Caco-2 (cell line): ENCODE results near the gene RNF207. TPM values are rescaled to one million over a fixed set of nuclear protein-coding genes. Genes with fewer than 3 reads are reported as not detected.

ENCODE experiments used
- BruUV-seq: library from RNA; stranded (reverse); fragments of 400-500 nt; replicated peaks from 2 replicates; lab custom pipeline; 2021; lab: Mats Ljungman, UMichigan
- CTCF ChIA-PET: fragments of 300-600 bp; sonication (Branson Sonifier 250); formaldehyde crosslinking; loops from one replicate; lab custom pipeline; 2022; ENCODE audit warnings: antibody characterized with exemption; lab: Charles Lee
- POLR2A ChIA-PET: fragments of 300-600 bp; sonication (Branson Sonifier 250); formaldehyde crosslinking; loops from one replicate; lab custom pipeline; 2022; ENCODE audit warnings: antibody characterized with exemption; lab: Charles Lee
- DNase-seq, 2 experiments: peaks; one replicate each; pipeline versions ENCODE4 v3.0.0 to v3.0.0-alpha.2; 2020 to 2022
- H3K27me3 ChIP-seq: replicated peaks from 2 replicates; pipeline ENCODE4 v1.6.0; 2011; ENCODE audit warnings: low read length; ENCODE audit not compliant: control insufficient read depth, insufficient read depth
- H3K36me3 ChIP-seq: 2 replicates; pipeline ENCODE4 v1.5.1; 2011; ENCODE audit warnings: low read length; ENCODE audit not compliant: control insufficient read depth, insufficient read depth
- H3K4me1 ChIP-seq: fragments of 250-450 bp; sonication (Bioruptor Pico); 2 replicates; pipeline ENCODE4 v1.5.1; 2020; ENCODE audit warnings: mild to moderate bottlenecking
- H3K4me3 ChIP-seq: 2 replicates; pipeline ENCODE4 v1.5.1; 2011; ENCODE audit warnings: low read depth, mild to moderate bottlenecking, control low read depth, low read length
- H3K9me3 ChIP-seq: fragments of 250-450 bp; sonication (Bioruptor Pico); 2 replicates; pipeline ENCODE4 v1.5.1; 2020; ENCODE audit warnings: mild to moderate bottlenecking, moderate library complexity
- H3K27ac Mint-ChIP-seq: one replicate; pipeline ENCODE4 v1.8.0; 2022; ENCODE audit warnings: mixed read lengths; ENCODE audit not compliant: unreplicated experiment
- H3K27me3 Mint-ChIP-seq: one replicate; pipeline ENCODE4 v1.8.0; 2022; ENCODE audit warnings: mixed read lengths; ENCODE audit not compliant: insufficient read depth, unreplicated experiment
- H3K36me3 Mint-ChIP-seq: one replicate; pipeline ENCODE4 v1.8.0; 2022; ENCODE audit warnings: mild to moderate bottlenecking, mixed read lengths; ENCODE audit not compliant: insufficient read depth, unreplicated experiment
- H3K4me1 Mint-ChIP-seq: one replicate; pipeline ENCODE4 v1.8.0; 2022; ENCODE audit warnings: low read depth, mixed read lengths; ENCODE audit not compliant: unreplicated experiment
- H3K4me3 Mint-ChIP-seq: one replicate; pipeline ENCODE4 v1.8.0; 2022; ENCODE audit warnings: mild to moderate bottlenecking, moderate library complexity, mixed read lengths; ENCODE audit not compliant: unreplicated experiment
- H3K9me3 Mint-ChIP-seq: one replicate; pipeline ENCODE4 v1.8.0; 2022; ENCODE audit warnings: mixed read lengths; ENCODE audit not compliant: unreplicated experiment
- intact Hi-C: fragments of 100-400 bp; cut with micrococcal nuclease; formaldehyde crosslinking; loops from one replicate; pipeline ENCODE4 v1.10.0; 2022; ENCODE audit not compliant: unreplicated experiment
- total RNA-seq: library from RNA; stranded (reverse); gene quantifications from 2 replicates; pipeline ENCODE4 v1.2.3, GENCODE V29; 2022
- TF ChIP-seq, protein P1 (sequence below), 2 experiments: fragments of 200-600 bp in 1 of 2; IDR thresholded peaks; 1 replicate in 1 of 2; 2 replicates in 1 of 2; pipeline versions ENCODE4 v1.5.1 to v1.8.0; 2011 to 2022; ENCODE audit warnings: antibody characterized with exemption in 1 of 2, control low read depth in 1 of 2, inconsistent platforms in 1 of 2, low read depth in 1 of 2, low read length in 1 of 2, mild to moderate bottlenecking in 1 of 2, moderate library complexity in 1 of 2; ENCODE audit not compliant: insufficient read depth in 1 of 2, severe bottlenecking in 1 of 2, unreplicated experiment in 1 of 2

Gene RNF207
- total RNA-seq, 1 experiment from 2014 or later, result 27.4 TPM

DNA sequence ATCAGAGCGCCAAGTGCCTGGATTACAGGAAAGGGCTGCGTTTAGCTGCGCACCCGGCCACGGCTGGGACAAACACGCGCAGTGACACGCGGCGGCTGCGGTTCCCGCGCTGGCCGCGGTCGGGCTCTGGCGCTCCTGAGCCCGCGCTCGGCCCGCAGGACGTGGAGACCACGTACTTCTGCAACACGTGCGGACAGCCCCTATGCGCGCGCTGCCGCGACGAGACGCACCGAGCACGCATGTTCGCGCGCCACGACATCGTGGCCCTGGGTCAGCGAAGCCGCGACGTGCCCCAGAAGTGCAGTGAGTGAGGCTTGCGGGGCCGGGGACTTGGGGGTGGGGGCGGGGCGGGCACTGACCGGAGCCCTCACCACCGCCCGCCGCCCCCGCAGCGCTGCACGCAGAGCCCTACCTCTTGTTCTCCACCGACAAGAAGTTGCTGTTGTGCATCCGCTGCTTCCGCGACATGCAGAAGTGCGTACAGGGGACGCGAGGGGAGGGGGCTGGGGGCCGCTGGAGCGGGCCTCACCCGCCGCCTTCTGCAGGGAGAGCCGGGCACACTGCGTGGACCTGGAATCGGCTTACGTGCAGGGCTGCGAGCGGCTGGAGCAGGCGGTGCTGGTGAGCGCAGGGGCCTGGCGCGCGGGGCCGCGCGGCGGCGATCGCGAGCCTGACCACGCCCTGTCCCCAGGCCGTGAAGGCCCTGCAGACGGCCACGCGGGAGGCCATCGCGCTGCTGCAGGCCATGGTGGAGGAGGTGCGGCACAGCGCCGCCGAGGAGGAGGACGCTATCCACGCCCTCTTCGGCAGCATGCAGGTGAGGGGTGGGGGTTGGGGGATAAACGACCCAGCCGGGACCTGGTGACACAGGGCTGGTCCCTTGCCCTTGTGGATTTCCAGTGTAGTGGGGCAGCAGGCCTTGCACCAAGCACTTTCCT is 3.1 kb downstream of the RNF207 start:
- H3K4me3 ChIP-seq, result no peak overlapping the region
- TF ChIP-seq, protein P1, sequence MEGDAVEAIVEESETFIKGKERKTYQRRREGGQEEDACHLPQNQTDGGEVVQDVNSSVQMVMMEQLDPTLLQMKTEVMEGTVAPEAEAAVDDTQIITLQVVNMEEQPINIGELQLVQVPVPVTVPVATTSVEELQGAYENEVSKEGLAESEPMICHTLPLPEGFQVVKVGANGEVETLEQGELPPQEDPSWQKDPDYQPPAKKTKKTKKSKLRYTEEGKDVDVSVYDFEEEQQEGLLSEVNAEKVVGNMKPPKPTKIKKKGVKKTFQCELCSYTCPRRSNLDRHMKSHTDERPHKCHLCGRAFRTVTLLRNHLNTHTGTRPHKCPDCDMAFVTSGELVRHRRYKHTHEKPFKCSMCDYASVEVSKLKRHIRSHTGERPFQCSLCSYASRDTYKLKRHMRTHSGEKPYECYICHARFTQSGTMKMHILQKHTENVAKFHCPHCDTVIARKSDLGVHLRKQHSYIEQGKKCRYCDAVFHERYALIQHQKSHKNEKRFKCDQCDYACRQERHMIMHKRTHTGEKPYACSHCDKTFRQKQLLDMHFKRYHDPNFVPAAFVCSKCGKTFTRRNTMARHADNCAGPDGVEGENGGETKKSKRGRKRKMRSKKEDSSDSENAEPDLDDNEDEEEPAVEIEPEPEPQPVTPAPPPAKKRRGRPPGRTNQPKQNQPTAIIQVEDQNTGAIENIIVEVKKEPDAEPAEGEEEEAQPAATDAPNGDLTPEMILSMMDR (IDR thresholded peaks at IDR 0.05; ENCODE audit: insufficient read depth in 1 of 2, low read depth in 1 of 2, low read length in 1 of 2, severe bottlenecking in 1 of 2, unreplicated experiment in 1 of 2), result no peak
- no peaks in the 10 kb centered on the region for H3K27me3 ChIP-seq
- no peak for DNase-seq
- H3K36me3 ChIP-seq, result no peaks in the 10 kb centered on the region
- H3K9me3 Mint-ChIP-seq, result no peaks in the 10 kb centered on the region
- no peak overlapping the region for H3K4me3 Mint-ChIP-seq
- H3K9me3 ChIP-seq, result no peaks in the 10 kb centered on the region
- H3K4me1 ChIP-seq, result no peaks in the 10 kb centered on the region; the same call in 1 of the 2 replicates
- intact Hi-C loops, result no loop called here
- BruUV-seq, result no TSS peak
- H3K4me1 Mint-ChIP-seq, result no peaks in the 10 kb centered on the region
- no peak overlapping the region for H3K27ac Mint-ChIP-seq
- POLR2A ChIA-PET, result no interaction called here
- H3K27me3 Mint-ChIP-seq, result no peaks in the 10 kb centered on the region
- CTCF ChIA-PET, result no interaction called here
- peaks cover 6% of the 10 kb centered on the region for H3K36me3 Mint-ChIP-seq

DNA sequence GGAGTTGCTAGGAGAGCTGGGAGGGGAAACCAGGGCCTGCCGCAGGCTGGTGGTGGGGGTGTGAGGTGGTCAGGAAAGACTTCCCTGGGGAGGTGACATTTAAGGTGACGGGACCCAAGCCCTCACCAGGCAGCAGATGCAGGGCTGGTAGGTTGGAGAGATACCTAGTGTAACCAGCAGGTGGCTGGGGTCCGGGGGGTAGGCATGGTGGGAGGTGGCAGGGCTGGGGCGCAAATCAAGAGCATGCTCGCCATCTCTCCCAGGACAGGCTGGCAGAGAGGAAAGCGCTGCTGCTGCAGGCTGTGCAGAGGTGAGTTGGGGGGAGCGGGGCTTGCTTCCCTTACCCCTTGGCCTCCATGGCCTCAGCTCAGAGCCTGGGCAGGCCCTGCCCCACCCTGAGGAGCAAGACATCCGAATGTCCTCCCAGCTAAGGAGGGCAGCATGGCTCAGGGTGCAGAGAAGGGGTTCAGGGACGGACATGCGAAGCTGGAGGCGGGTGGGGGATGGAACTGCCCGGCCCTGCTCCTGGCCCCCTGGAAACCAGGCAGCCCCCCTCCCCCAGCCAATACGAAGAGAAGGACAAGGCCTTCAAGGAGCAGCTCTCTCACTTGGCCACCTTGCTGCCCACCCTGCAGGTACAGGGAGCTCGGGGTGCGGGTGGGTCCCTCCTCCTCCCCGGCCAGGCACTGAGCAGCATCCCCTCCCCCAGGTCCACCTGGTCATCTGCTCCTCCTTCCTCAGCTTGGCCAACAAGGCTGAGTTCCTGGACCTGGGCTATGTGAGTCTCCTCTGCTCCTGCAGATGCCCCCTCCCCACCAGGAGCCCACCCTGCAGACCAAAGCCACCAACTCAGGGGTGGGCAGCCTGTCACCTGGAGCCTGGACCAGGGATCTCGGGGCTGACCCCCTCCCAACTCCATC is 4.0 kb downstream of the RNF207 start:
- Histone ChIP-seq H3K27me3 (no peaks in the 10 kb centered on the region), H3K4me1 (no peaks in the 10 kb centered on the region; the same call in 1 of the 2 replicates), H3K9me3 (no peaks in the 10 kb centered on the region), H3K36me3 (no peaks in the 10 kb centered on the region), H3K4me3 (no peak overlapping the region)
- no peak overlapping the region for H3K4me3 Mint-ChIP-seq
- no peak for DNase-seq
- intact Hi-C loops, result no loop called here
- ChIA-PET POLR2A (no interaction called here), CTCF (no interaction called here)
- no peaks in the 10 kb centered on the region for H3K4me1 Mint-ChIP-seq
- BruUV-seq, result no TSS peak
- TF ChIP-seq, protein P1 (IDR thresholded peaks at IDR 0.05; ENCODE audit: insufficient read depth in 1 of 2, low read depth in 1 of 2, low read length in 1 of 2, severe bottlenecking in 1 of 2, unreplicated experiment in 1 of 2), result peak in 1 of 2 experiments; percentile 10
- no peak overlapping the region for H3K27ac Mint-ChIP-seq
- H3K27me3 Mint-ChIP-seq, result no peaks in the 10 kb centered on the region
- H3K9me3 Mint-ChIP-seq, result no peaks in the 10 kb centered on the region
- peaks cover 6% of the 10 kb centered on the region for H3K36me3 Mint-ChIP-seq
